A673 (cell line): ENCODE data around the gene DTWD1.

Source experiments
- CTCF ChIP-seq: fragments of 300-800, 200-600 bp; sonication (generic); conservative IDR thresholded peaks from 2 replicates; pipeline ENCODE4 v1.5.1; 2017; ENCODE audit warnings: low read depth, mild to moderate bottlenecking, antibody characterized with exemption, low read length, moderate library complexity, mixed read lengths
- EZH2 ChIP-seq: fragments of 200-600 bp; sonication (generic); IDR thresholded peaks from 2 replicates; pipeline ENCODE4 v1.6.1; 2017; ENCODE audit warnings: borderline replicate concordance, low read depth, mild to moderate bottlenecking, mixed read lengths, antibody characterized with exemption, low read length; ENCODE audit not compliant: poor library complexity, severe bottlenecking

- no peak for TF ChIP-seq CTCF
- no peak for TF ChIP-seq EZH2
Observed at GRCh38 chr15:49696433-49696832, 75.6 kb downstream of the DTWD1 start.
